Epithelial cell of proximal tubule (primary cell): Measurements from ENCODE around the gene DOCK1. TPM values are rescaled to one million over a fixed set of nuclear protein-coding genes. Genes with fewer than 3 reads are reported as not detected.

ENCODE experiments used
- DNase-seq: peaks from one replicate; pipeline ENCODE4 v3.0.0-alpha.2; 2011; ENCODE audit warnings: low read depth
- H3K4me3 ChIP-seq: 2 replicates; pipeline ENCODE4 v1.5.1; 2011; ENCODE audit warnings: low read depth, mild to moderate bottlenecking, low read length
- total RNA-seq: library from RNA; depleted of rRNA; stranded (reverse); fragments of >200 nt; gene quantifications from 2 replicates; pipeline ENCODE4 v1.2.3, GENCODE V29; 2015
- TF ChIP-seq, protein P1 (sequence below): conservative IDR thresholded peaks from 2 replicates; pipeline ENCODE4 v1.5.1; 2012; ENCODE audit warnings: low read depth, mild to moderate bottlenecking, low read length

The DOCK1 gene
- total RNA-seq, 1 donor from 2014 or later = 31.9 TPM

DNA sequence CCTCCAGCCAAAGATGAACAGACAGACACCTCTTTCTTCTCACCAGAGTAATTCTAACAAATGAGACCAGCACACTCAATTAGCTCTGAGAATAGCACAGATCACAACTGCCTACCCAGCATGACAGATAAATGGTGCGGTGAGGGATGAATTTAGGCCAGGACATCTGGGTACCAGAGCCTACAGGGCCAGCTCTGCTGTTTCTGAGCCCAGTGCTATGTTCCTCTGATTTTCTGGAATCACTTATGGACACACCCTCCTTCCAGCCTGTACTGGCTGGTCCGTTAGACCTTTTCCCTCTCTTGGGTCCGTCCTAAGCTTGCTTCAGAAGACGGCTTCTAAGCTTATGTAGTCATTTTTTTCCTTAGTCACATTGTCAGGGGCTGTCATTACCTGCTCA is 217.6 kb downstream of the DOCK1 start:
- H3K4me3 ChIP-seq = no peak overlapping the region
- no peak for DNase-seq
- TF ChIP-seq, protein P1, sequence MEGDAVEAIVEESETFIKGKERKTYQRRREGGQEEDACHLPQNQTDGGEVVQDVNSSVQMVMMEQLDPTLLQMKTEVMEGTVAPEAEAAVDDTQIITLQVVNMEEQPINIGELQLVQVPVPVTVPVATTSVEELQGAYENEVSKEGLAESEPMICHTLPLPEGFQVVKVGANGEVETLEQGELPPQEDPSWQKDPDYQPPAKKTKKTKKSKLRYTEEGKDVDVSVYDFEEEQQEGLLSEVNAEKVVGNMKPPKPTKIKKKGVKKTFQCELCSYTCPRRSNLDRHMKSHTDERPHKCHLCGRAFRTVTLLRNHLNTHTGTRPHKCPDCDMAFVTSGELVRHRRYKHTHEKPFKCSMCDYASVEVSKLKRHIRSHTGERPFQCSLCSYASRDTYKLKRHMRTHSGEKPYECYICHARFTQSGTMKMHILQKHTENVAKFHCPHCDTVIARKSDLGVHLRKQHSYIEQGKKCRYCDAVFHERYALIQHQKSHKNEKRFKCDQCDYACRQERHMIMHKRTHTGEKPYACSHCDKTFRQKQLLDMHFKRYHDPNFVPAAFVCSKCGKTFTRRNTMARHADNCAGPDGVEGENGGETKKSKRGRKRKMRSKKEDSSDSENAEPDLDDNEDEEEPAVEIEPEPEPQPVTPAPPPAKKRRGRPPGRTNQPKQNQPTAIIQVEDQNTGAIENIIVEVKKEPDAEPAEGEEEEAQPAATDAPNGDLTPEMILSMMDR = no peak

DNA sequence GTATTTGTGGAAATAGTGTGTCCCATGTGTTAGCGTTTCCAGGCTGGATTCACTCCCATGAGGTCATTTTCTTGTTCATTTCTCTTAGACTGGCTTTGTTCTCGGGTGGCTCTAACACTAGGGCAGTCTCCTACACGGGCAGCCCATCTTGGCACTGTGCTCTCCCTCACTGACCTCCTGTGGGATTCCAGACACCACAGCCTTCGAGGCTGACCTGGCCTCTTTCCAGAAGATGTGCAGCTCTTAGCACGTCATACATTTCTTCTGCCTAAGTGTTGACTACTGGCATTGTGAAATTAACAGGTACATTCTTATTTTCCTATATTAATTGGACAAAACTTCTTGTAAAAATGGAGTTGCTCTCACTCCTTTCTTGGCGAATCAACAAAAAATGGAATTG is 218.4 kb downstream of the DOCK1 start:
- H3K4me3 ChIP-seq = no peak overlapping the region
- no peak for DNase-seq
- TF ChIP-seq, protein P1 = no peak

DNA sequence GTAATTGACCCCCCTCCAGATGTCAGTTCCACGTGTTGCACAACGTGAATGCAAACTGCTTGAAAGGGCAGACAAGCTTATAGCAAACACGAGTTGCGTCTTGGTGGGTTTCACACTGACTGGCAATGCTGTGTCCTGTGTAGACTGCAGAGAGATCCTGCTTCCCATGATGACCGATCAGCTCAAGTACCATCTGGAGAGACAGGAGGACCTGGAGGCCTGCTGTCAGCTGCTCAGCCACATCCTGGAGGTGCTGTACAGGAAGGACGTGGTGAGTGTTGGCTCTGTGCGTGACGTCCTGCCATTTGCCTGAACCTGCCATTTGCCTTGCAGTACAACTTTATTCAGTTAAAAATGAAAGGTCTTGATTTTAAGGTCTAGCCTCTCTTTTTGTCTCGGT is 220.1 kb downstream of the DOCK1 start:
- TF ChIP-seq, protein P1 = no peak
- H3K4me3 ChIP-seq = no peak overlapping the region
- no peak for DNase-seq

DNA sequence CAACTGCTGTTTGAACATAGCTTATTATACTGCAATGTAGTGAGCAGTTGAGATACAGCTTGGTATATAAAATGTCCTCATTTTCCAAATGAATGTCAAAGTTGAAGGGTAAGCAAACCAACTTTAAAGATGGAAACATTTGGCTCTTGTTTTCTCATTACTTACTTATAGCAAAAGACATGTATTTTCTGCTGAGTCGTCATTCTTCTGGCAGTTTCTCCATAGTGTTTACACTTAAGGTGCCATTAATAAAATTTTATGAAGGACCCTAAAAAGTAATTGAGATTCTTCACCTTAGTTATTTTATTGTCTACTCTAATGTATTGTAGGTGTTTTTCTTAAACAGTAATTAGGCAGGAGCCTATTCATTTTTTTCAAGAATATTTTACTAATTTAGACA is 222.6 kb downstream of the DOCK1 start:
- TF ChIP-seq, protein P1 = no peak
- no peak for DNase-seq
- no peak overlapping the region for H3K4me3 ChIP-seq

DNA sequence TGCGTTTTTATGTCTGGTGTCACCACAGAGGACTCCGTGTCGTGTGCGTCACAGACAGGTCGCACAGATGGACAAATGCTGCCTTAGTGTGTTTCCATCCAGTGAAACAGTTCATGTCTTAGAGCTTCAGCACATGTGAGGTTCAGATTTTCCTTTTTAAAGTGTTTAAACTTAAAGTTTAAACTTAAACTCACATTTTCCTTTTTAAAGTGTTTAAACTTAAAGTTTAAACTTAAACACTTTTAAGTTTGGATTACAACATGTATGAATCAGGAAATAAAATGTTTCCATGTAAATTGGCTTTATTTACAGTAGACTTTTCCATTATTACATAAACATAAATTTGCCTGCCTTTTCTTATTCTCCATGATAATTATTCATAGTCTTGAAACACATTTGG is 223.9 kb downstream of the DOCK1 start:
- DNase-seq = no peak
- TF ChIP-seq, protein P1 = no peak
- no peak overlapping the region for H3K4me3 ChIP-seq

DNA sequence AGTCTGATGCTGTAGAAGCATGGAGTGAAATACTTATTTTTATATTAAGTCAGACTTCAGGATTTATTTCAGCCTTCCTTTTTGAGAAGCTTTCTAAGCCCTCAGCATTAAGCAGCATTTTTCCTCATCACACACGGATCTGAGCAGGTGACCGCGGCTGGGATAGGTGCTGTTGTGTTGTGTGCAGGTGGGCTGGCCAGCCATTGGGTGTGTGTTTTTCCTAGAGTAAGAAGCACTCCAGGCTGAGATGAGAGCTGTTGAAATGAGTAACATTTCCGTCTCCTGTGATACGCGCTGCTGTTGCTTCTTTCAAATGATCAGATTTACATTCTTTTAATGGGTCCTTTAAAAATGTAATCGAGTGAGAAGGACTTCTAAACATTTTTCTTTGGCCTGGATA is 227.2 kb downstream of the DOCK1 start:
- TF ChIP-seq, protein P1 = no peak
- no peak for DNase-seq
- H3K4me3 ChIP-seq = no peak overlapping the region

DNA sequence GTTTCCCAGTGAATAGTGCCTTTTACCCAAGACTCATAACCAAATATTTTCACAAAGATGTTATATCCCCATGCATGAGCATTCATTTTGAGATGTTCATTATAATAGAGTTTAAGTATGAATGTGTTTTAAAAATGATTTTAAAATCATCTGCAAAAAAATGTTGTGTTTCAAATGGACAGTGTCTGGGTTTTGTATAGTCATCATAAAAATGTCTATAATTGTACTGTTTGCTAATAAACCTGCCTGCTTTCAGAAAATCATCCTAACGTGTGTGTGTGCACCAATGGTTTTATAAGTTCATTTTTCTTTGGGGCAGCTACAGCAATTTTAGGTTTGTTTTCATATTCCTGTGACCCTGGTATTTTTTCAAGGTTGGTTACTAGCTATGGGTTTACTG is 228.0 kb downstream of the DOCK1 start:
- no peak for DNase-seq
- no peak overlapping the region for H3K4me3 ChIP-seq
- TF ChIP-seq, protein P1 = no peak
